ENCODE results near the gene XIRP1.

The XIRP1 gene

DNA sequence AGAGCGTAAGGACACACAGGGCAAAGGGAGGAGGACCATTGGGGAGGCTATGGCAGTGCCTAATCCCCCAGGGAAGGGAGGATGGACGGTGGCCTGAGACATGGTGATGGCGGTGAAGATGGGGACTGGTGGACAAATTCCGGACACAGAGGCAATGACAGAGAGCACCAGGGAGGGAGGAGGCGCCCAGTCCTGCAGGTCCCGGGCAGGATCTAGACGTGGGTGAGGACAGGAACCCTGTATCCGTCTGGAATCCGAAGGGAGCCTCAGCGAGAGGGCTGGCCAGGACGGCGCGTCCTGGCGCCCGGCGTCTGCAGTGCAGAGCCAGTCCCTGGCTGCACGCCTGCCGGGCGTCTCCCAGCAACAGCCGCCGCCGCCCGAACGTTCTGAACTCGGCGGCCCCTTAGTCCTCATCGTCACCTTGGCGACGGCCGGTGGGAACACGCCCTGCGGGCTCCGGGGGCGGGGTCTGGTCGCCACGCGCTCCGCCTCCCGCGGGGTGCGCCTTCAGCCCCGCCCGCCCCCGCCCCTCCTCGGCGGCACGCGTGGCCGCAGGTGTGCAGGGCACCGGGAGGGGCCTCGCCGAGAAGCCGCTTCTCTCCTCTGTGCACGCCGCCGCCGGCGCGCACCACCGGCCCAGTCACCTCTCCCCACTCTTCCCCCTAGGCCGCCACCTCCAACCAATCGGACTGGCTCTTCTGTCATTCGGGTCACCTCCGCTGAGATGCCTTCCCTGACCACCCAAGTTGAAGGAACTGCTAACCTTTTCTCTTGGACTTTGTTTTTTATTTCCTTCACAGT lies 11.6 kb downstream of the XIRP1 start:
- Histone ChIP-seq H3K4me3 (ENCODE audit: low read depth in 1 of 2, low read length in 2 of 2) (peak overlapping the region in 1 of 2 experiments; percentile 54; a peak in 2 of 4 replicates), H3K36me3 (ENCODE audit: insufficient read depth, low read length) (no peaks in the 10 kb centered on the region), H3K4me1 (ENCODE audit: insufficient read depth, low read length) (peaks cover 37% of the 10 kb centered on the region), H2AFZ (ENCODE audit: low read depth, low read length) (no peak overlapping the region), H3K27ac (ENCODE audit: low read length) (no peak overlapping the region), H3K79me2 (ENCODE audit: insufficient read depth, low read length) (no peaks in the 10 kb centered on the region), H3K27me3 (ENCODE audit: insufficient read depth, low read length, poor library complexity) (peaks cover 12% of the 10 kb centered on the region), H4K20me1 (ENCODE audit: insufficient read depth, low read length) (0 out of 2 replicates have a peak, but pooled peaks cover 14% of the 10 kb centered on the region), H3K9me3 (ENCODE audit: insufficient read depth, low read length, severe bottlenecking) (no peaks in the 10 kb centered on the region), H3K9ac (ENCODE audit: low read depth, low read length) (peak overlapping the region; percentile 23; the same call in 1 of the 2 replicates), H3K4me2 (ENCODE audit: insufficient read depth, low read length) (peak overlapping the region; percentile 84)
- ATAC-seq (ENCODE audit: insufficient read depth, low read depth), result peak; percentile 88
- TF ChIP-seq, protein P1, sequence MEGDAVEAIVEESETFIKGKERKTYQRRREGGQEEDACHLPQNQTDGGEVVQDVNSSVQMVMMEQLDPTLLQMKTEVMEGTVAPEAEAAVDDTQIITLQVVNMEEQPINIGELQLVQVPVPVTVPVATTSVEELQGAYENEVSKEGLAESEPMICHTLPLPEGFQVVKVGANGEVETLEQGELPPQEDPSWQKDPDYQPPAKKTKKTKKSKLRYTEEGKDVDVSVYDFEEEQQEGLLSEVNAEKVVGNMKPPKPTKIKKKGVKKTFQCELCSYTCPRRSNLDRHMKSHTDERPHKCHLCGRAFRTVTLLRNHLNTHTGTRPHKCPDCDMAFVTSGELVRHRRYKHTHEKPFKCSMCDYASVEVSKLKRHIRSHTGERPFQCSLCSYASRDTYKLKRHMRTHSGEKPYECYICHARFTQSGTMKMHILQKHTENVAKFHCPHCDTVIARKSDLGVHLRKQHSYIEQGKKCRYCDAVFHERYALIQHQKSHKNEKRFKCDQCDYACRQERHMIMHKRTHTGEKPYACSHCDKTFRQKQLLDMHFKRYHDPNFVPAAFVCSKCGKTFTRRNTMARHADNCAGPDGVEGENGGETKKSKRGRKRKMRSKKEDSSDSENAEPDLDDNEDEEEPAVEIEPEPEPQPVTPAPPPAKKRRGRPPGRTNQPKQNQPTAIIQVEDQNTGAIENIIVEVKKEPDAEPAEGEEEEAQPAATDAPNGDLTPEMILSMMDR (IDR thresholded peaks at IDR 0.05; ENCODE audit: borderline replicate concordance, extremely low read depth, low read length, poor library complexity, severe bottlenecking), result no peak
- no peak for TF ChIP-seq EZH2 (IDR thresholded peaks at IDR 0.05; ENCODE audit: borderline replicate concordance, low read depth, low read length, severe bottlenecking)
- peak; percentile 87 for DNase-seq

GRCh38 chr3:39180183-39180545 lies 12.2 kb downstream of the XIRP1 start:
- peak overlapping the region; percentile 23; the same call in 1 of the 2 replicates for H3K9ac ChIP-seq (ENCODE audit: low read depth, low read length)
- H3K27ac ChIP-seq (ENCODE audit: low read length), result no peak overlapping the region
- no peak for TF ChIP-seq EZH2 (IDR thresholded peaks at IDR 0.05; ENCODE audit: borderline replicate concordance, low read depth, low read length, severe bottlenecking)
- TF ChIP-seq, protein P1 (IDR thresholded peaks at IDR 0.05; ENCODE audit: borderline replicate concordance, extremely low read depth, low read length, poor library complexity, severe bottlenecking), result no peak
- no peak for DNase-seq
- H3K4me1 ChIP-seq (ENCODE audit: insufficient read depth, low read length), result peaks cover 37% of the 10 kb centered on the region
- H3K4me2 ChIP-seq (ENCODE audit: insufficient read depth, low read length), result peak overlapping the region; percentile 84
- H3K27me3 ChIP-seq (ENCODE audit: insufficient read depth, low read length, poor library complexity), result peaks cover 12% of the 10 kb centered on the region
- no peaks in the 10 kb centered on the region for H3K79me2 ChIP-seq (ENCODE audit: insufficient read depth, low read length)
- no peaks in the 10 kb centered on the region for H3K9me3 ChIP-seq (ENCODE audit: insufficient read depth, low read length, severe bottlenecking)
- no peaks in the 10 kb centered on the region for H3K36me3 ChIP-seq (ENCODE audit: insufficient read depth, low read length)
- peak overlapping the region in 1 of 2 experiments; percentile 54; a peak in 2 of 4 replicates for H3K4me3 ChIP-seq (ENCODE audit: low read depth in 1 of 2, low read length in 2 of 2)
- ATAC-seq (ENCODE audit: insufficient read depth, low read depth), result no peak
- no peak overlapping the region for H2AFZ ChIP-seq (ENCODE audit: low read depth, low read length)
- 0 out of 2 replicates have a peak, but pooled peaks cover 13% of the 10 kb centered on the region for H4K20me1 ChIP-seq (ENCODE audit: insufficient read depth, low read length)

GRCh38 chr3:39178553-39178952 lies 13.8 kb downstream of the XIRP1 start:
- peak overlapping the region; percentile 90 for H3K4me2 ChIP-seq (ENCODE audit: insufficient read depth, low read length)
- H3K9ac ChIP-seq (ENCODE audit: low read depth, low read length), result peak overlapping the region; percentile 58; the same call in 1 of the 2 replicates
- H4K20me1 ChIP-seq (ENCODE audit: insufficient read depth, low read length), result 0 out of 2 replicates have a peak, but pooled peaks cover 13% of the 10 kb centered on the region
- TF ChIP-seq, protein P1 (IDR thresholded peaks at IDR 0.05; ENCODE audit: borderline replicate concordance, extremely low read depth, low read length, poor library complexity, severe bottlenecking), result no peak
- TF ChIP-seq EZH2 (IDR thresholded peaks at IDR 0.05; ENCODE audit: borderline replicate concordance, low read depth, low read length, severe bottlenecking), result no peak
- peak overlapping the region; percentile 31 to 58; a peak in 3 of 4 replicates for H3K4me3 ChIP-seq (ENCODE audit: low read depth in 1 of 2, low read length in 2 of 2)
- DNase-seq (no peak), ATAC-seq (ENCODE audit: insufficient read depth, low read depth) (no peak)
- peaks cover 12% of the 10 kb centered on the region for H3K27me3 ChIP-seq (ENCODE audit: insufficient read depth, low read length, poor library complexity)
- no peaks in the 10 kb centered on the region for H3K36me3 ChIP-seq (ENCODE audit: insufficient read depth, low read length)
- H3K4me1 ChIP-seq (ENCODE audit: insufficient read depth, low read length), result peaks cover 37% of the 10 kb centered on the region
- no peaks in the 10 kb centered on the region for H3K9me3 ChIP-seq (ENCODE audit: insufficient read depth, low read length, severe bottlenecking)
- peak overlapping the region; percentile 21; the same call in 1 of the 2 replicates for H3K27ac ChIP-seq (ENCODE audit: low read length)
- no peaks in the 10 kb centered on the region for H3K79me2 ChIP-seq (ENCODE audit: insufficient read depth, low read length)
- H2AFZ ChIP-seq (ENCODE audit: low read depth, low read length), result 0 out of 2 replicates have a peak overlapping the region, but pooled peaks have one; percentile 48

All from DND-41 (cell line).